ENCODE data around the gene SWT1.

DNA sequence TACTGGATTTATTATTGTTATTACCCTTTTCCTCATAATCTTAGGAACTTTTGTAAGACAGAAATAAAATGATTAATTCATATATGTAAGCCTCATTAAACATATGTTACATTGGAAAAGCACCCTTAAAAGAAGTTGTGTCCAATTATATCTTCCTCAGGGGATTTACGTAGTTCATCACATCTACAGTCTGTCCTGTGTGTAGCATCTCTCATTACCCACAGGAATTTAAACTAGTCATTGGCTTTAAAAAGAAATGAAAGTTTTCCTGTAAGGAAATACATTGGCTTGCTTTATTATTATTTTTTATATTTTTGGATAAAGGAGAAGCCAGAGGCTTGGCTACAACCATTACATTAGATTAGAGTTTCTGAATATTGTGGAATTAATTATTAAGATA, 56.1 kb downstream of the SWT1 start:
- TF ChIP-seq, protein P1, sequence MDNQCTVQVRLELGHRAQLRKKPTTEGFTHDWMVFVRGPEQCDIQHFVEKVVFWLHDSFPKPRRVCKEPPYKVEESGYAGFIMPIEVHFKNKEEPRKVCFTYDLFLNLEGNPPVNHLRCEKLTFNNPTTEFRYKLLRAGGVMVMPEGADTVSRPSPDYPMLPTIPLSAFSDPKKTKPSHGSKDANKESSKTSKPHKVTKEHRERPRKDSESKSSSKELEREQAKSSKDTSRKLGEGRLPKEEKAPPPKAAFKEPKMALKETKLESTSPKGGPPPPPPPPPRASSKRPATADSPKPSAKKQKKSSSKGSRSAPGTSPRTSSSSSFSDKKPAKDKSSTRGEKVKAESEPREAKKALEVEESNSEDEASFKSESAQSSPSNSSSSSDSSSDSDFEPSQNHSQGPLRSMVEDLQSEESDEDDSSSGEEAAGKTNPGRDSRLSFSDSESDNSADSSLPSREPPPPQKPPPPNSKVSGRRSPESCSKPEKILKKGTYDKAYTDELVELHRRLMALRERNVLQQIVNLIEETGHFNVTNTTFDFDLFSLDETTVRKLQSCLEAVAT (IDR thresholded peaks at IDR 0.05) = no peak
- TF ChIP-seq NR2C2 (CRISPR knock-in tag; IDR thresholded peaks at IDR 0.05) (no peak), NR2C2 (tag; IDR thresholded peaks at IDR 0.05) (no peak), MAFK (IDR thresholded peaks at IDR 0.05; ENCODE audit: low read length) (no peak), ELF1 (tag; IDR thresholded peaks at IDR 0.05) (no peak), CBFB (CRISPR knock-in tag; IDR thresholded peaks at IDR 0.05) (no peak), EGR1 (conservative IDR thresholded peaks at IDR 0.05) (no peak), TOE1 (IDR thresholded peaks at IDR 0.05; ENCODE audit: borderline replicate concordance) (no peak), TOE1 (CRISPR knock-in tag; IDR thresholded peaks at IDR 0.05; ENCODE audit: borderline replicate concordance, low read depth) (no peak), GATA2 (CRISPR knock-in tag; IDR thresholded peaks at IDR 0.05) (no peak), POLR2A (conservative IDR thresholded peaks at IDR 0.05) (no peak)
- TF ChIP-seq, protein P2, sequence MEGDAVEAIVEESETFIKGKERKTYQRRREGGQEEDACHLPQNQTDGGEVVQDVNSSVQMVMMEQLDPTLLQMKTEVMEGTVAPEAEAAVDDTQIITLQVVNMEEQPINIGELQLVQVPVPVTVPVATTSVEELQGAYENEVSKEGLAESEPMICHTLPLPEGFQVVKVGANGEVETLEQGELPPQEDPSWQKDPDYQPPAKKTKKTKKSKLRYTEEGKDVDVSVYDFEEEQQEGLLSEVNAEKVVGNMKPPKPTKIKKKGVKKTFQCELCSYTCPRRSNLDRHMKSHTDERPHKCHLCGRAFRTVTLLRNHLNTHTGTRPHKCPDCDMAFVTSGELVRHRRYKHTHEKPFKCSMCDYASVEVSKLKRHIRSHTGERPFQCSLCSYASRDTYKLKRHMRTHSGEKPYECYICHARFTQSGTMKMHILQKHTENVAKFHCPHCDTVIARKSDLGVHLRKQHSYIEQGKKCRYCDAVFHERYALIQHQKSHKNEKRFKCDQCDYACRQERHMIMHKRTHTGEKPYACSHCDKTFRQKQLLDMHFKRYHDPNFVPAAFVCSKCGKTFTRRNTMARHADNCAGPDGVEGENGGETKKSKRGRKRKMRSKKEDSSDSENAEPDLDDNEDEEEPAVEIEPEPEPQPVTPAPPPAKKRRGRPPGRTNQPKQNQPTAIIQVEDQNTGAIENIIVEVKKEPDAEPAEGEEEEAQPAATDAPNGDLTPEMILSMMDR (IDR thresholded peaks at IDR 0.05 in 2 of 3, conservative IDR thresholded peaks at IDR 0.05 in 1 of 3; ENCODE audit: insufficient read depth in 2 of 3, low read depth in 1 of 3, low read length in 3 of 3) = no peak
